D721Med (cell line): ENCODE measurements around the gene ADGRE1.

ENCODE experiments used
- DNase-seq: peaks from one replicate; pipeline ENCODE4 v3.0.0; 2011; ENCODE audit warnings: low spot score; ENCODE audit not compliant: insufficient read length
- FAIRE-seq: peaks from 2 replicates; lab custom pipeline; 2011; peaks lifted over from hg19 to GRCh38; lab: Jason Lieb, UNC
- CTCF ChIP-seq: IDR thresholded peaks from 2 replicates; pipeline ENCODE4 v1.5.1; 2012; ENCODE audit warnings: mild to moderate bottlenecking, control low read depth; ENCODE audit not compliant: insufficient read depth; ENCODE audit errors: missing control alignments

ADGRE1 gene

GRCh38 chr19:6875218-6875617 is 12.2 kb upstream of the ADGRE1 start:
- no peak for DNase-seq
- no peak for TF ChIP-seq CTCF
- FAIRE-seq: no peak

- DNase-seq: no peak
- no peak for TF ChIP-seq CTCF
- no peak for FAIRE-seq
Measured at GRCh38 chr19:6876748-6877147, 10.6 kb upstream of the ADGRE1 start.

- no peak for TF ChIP-seq CTCF
- no peak for FAIRE-seq
- DNase-seq: no peak
Measured at GRCh38 chr19:6877766-6878165, 9.6 kb upstream of the ADGRE1 start.

- no peak for FAIRE-seq
- DNase-seq: no peak
- no peak for TF ChIP-seq CTCF
Measured at GRCh38 chr19:6886277-6886897, 992 bp upstream of the ADGRE1 start.

- FAIRE-seq (no peak), DNase-seq (no peak)
- no peak for TF ChIP-seq CTCF
Measured at GRCh38 chr19:6888967-6889366, 1.6 kb downstream of the ADGRE1 start.

GRCh38 chr19:6890401-6890913 is 3.1 kb downstream of the ADGRE1 start:
- TF ChIP-seq CTCF: no peak
- DNase-seq (no peak), FAIRE-seq (no peak)

- FAIRE-seq (no peak), DNase-seq (no peak)
Measured at GRCh38 chr19:6890938-6891337, 3.6 kb downstream of the ADGRE1 start.

More at GRCh38 chr19:6890938-6891337, 3.6 kb downstream of the ADGRE1 start:
- no peak for TF ChIP-seq CTCF
